Measurements from ENCODE around the gene RELA. TPM values are rescaled to one million over a fixed set of nuclear protein-coding genes. Genes with fewer than 3 reads are reported as not detected.

The RELA gene
- total and polyA plus RNA-seq, 2 of the 13 experiments (the other 11 are each of a cell fraction or from before 2014, with no cell fraction given), result 21.4 to 40.5 TPM

DNA sequence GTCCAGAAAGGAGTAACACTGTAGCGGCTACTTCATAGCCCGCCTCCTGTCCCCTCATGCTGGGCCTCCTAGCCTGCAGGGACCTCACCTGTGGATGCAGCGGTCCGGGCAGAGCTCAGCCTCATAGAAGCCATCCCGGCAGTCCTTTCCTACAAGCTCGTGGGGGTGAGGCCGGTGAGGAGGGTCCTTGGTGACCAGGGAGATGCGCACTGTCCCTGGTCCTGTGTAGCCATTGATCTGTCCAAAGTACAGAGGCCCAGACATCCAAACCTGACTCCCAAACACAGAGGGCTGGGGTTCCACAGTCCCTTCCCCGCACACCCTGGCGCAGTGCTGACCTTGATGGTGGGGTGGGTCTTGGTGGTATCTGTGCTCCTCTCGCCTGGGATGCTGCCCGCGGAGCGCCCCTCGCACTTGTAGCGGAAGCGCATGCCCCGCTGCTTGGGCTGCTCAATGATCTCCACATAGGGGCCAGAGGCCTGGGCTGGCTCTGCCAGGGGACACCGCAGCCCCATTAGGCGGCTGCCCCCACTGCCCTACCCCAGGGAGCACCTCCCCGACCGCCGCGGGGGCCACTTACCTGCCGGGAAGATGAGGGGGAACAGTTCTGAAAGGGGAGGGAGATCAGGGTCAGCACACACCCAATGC is 993 bp downstream of the RELA start (continued):
- TF ChIP-seq REXO4 (CRISPR knock-in tag; IDR thresholded peaks at IDR 0.05; ENCODE audit: borderline replicate concordance), result no peak
- TF ChIP-seq ZNF160 (CRISPR knock-in tag; IDR thresholded peaks at IDR 0.05), result no peak
- no peak for TF ChIP-seq LCORL (IDR thresholded peaks at IDR 0.05)
- peak; percentile 80; the same call in 1 of the 2 replicates for TF ChIP-seq LCORL (CRISPR knock-in tag; IDR thresholded peaks at IDR 0.05)
- peak; percentile 50; the same call in 1 of the 2 replicates for TF ChIP-seq ZNF598 (CRISPR knock-in tag; IDR thresholded peaks at IDR 0.05; ENCODE audit: borderline replicate concordance)
- no peak for TF ChIP-seq TEAD3 (CRISPR knock-in tag; optimal IDR thresholded peaks at IDR 0.05; ENCODE audit: borderline replicate concordance)
- 0 out of 2 replicates have a peak, but pooled peaks have one; percentile 24 for TF ChIP-seq KDM5B (CRISPR knock-in tag; IDR thresholded peaks at IDR 0.05; ENCODE audit: borderline replicate concordance)
- peak; percentile 68 for TF ChIP-seq HOXA3 (CRISPR knock-in tag; IDR thresholded peaks at IDR 0.05)
- TF ChIP-seq, protein P1, sequence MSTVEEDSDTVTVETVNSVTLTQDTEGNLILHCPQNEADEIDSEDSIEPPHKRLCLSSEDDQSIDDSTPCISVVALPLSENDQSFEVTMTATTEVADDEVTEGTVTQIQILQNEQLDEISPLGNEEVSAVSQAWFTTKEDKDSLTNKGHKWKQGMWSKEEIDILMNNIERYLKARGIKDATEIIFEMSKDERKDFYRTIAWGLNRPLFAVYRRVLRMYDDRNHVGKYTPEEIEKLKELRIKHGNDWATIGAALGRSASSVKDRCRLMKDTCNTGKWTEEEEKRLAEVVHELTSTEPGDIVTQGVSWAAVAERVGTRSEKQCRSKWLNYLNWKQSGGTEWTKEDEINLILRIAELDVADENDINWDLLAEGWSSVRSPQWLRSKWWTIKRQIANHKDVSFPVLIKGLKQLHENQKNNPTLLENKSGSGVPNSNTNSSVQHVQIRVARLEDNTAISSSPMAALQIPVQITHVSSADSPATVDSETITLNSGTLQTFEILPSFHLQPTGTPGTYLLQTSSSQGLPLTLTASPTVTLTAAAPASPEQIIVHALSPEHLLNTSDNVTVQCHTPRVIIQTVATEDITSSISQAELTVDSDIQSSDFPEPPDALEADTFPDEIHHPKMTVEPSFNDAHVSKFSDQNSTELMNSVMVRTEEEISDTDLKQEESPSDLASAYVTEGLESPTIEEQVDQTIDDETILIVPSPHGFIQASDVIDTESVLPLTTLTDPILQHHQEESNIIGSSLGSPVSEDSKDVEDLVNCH (CRISPR knock-in tag; IDR thresholded peaks at IDR 0.05), result no peak
- no peak for TF ChIP-seq HNF4G (IDR thresholded peaks at IDR 0.05; ENCODE audit: borderline replicate concordance, low read depth, low read length)
- TF ChIP-seq HNF4G (CRISPR knock-in tag; IDR thresholded peaks at IDR 0.05; ENCODE audit: borderline replicate concordance, low read depth), result peak; percentile 20; the same call in 1 of the 2 replicates
- 0 out of 2 replicates have a peak, but pooled peaks have one; percentile 28 for TF ChIP-seq ZNF772 (CRISPR knock-in tag; IDR thresholded peaks at IDR 0.05)
- TF ChIP-seq, protein P2, sequence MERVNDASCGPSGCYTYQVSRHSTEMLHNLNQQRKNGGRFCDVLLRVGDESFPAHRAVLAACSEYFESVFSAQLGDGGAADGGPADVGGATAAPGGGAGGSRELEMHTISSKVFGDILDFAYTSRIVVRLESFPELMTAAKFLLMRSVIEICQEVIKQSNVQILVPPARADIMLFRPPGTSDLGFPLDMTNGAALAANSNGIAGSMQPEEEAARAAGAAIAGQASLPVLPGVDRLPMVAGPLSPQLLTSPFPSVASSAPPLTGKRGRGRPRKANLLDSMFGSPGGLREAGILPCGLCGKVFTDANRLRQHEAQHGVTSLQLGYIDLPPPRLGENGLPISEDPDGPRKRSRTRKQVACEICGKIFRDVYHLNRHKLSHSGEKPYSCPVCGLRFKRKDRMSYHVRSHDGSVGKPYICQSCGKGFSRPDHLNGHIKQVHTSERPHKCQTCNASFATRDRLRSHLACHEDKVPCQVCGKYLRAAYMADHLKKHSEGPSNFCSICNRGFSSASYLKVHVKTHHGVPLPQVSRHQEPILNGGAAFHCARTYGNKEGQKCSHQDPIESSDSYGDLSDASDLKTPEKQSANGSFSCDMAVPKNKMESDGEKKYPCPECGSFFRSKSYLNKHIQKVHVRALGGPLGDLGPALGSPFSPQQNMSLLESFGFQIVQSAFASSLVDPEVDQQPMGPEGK (CRISPR knock-in tag; IDR thresholded peaks at IDR 0.05), result peak; percentile 31; the same call in 1 of the 2 replicates
- no peak for TF ChIP-seq XRCC5 (optimal IDR thresholded peaks at IDR 0.05; ENCODE audit: low read length)
- TF ChIP-seq SNAI1 (CRISPR knock-in tag; IDR thresholded peaks at IDR 0.05; ENCODE audit: borderline replicate concordance), result 0 out of 2 replicates have a peak, but pooled peaks have one; percentile 28
- TF ChIP-seq RBFOX2 (IDR thresholded peaks at IDR 0.05; ENCODE audit: low read depth, low read length), result peak; percentile 22; the same call in 1 of the 2 replicates
- TF ChIP-seq, protein P3, sequence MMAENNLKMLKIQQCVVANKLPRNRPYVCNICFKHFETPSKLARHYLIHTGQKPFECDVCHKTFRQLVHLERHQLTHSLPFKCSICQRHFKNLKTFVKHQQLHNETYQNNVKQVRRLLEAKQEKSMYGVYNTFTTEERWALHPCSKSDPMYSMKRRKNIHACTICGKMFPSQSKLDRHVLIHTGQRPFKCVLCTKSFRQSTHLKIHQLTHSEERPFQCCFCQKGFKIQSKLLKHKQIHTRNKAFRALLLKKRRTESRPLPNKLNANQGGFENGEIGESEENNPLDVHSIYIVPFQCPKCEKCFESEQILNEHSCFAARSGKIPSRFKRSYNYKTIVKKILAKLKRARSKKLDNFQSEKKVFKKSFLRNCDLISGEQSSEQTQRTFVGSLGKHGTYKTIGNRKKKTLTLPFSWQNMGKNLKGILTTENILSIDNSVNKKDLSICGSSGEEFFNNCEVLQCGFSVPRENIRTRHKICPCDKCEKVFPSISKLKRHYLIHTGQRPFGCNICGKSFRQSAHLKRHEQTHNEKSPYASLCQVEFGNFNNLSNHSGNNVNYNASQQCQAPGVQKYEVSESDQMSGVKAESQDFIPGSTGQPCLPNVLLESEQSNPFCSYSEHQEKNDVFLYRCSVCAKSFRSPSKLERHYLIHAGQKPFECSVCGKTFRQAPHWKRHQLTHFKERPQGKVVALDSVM (CRISPR knock-in tag; IDR thresholded peaks at IDR 0.05), result no peak
- no peak for TF ChIP-seq SAP130 (CRISPR knock-in tag; IDR thresholded peaks at IDR 0.05; ENCODE audit: low read depth)
- TF ChIP-seq BHLHE40 (IDR thresholded peaks at IDR 0.05; ENCODE audit: low read length), result no peak
- TF ChIP-seq, protein P4, sequence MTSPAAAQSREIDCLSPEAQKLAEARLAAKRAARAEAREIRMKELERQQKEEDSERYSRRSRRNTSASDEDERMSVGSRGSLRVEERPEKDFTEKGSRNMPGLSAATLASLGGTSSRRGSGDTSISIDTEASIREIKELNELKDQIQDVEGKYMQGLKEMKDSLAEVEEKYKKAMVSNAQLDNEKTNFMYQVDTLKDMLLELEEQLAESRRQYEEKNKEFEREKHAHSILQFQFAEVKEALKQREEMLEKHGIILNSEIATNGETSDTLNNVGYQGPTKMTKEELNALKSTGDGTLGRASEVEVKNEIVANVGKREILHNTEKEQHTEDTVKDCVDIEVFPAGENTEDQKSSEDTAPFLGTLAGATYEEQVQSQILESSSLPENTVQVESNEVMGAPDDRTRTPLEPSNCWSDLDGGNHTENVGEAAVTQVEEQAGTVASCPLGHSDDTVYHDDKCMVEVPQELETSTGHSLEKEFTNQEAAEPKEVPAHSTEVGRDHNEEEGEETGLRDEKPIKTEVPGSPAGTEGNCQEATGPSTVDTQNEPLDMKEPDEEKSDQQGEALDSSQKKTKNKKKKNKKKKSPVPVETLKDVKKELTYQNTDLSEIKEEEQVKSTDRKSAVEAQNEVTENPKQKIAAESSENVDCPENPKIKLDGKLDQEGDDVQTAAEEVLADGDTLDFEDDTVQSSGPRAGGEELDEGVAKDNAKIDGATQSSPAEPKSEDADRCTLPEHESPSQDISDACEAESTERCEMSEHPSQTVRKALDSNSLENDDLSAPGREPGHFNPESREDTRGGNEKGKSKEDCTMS (CRISPR knock-in tag; conservative IDR thresholded peaks at IDR 0.05), result no peak
- 0 out of 2 replicates have a peak, but pooled peaks have one; percentile 36 for TF ChIP-seq GATAD1 (CRISPR knock-in tag; IDR thresholded peaks at IDR 0.05)

All from HepG2 (cell line).